NOMO-1 (cell line): ENCODE results near the gene GRIN2A.

Experiments used
- DNase-seq, 2 experiments: peaks; one replicate each; lab custom pipeline; 2025; ENCODE audit not compliant: unreplicated experiment in 2 of 2; lab: John Stamatoyannopoulos, UW

GRIN2A gene

GRCh38 chr16:10188236-10188635 is 6.0 kb upstream of the GRIN2A start:
- no peak for DNase-seq

DNA sequence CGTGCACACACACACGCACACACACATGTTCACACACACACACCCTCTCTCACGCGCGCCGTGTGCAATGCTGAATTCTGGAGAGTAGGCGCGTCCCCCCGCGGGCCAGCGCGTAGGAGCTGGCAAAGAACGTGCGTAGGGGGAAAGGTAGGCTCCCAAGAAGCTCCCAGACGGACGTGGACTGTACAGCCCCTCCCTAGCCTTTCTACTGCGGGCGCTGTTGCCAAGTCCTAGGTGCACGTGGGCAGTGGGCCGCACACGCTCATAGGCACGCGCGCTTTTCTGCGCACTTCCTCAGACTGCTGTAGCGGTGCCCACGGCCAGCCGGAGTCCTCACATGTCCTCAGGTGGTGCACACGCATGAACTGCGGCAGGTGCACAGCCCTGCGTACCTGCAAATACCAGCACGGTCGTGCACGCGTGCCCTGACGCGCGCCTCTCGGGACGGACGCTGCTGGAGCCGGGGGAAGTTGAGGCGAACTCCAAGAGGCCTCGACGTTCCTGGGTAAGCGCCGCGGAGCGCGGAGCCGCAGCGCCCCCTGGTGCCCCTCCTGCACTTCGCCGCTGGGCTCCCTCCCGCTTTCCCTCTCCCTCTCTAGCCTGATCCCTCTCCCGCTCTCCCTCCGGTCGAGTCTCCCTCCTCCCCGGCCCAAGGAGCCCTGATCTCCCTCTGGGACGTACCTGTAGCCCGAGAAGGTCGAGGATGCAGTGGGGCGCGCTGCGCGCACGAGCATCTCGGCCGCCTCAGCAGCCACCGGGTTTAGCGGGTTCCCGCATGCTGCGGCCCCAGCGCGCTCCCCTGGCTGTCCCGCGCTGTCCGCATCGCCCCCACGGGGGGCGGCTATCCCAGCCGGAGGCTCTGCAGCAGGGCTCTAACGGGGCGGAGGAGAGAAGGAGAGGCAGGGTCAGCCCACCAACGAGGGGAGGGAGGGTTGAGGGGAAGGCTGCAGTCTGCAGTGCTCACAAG is 749 bp downstream of the GRIN2A start:
- DNase-seq = peak; percentile 6 to 13

- DNase-seq = no peak
These were observed 1.5 kb downstream of the GRIN2A start for GRCh38 chr16:10180771-10181163.

DNA sequence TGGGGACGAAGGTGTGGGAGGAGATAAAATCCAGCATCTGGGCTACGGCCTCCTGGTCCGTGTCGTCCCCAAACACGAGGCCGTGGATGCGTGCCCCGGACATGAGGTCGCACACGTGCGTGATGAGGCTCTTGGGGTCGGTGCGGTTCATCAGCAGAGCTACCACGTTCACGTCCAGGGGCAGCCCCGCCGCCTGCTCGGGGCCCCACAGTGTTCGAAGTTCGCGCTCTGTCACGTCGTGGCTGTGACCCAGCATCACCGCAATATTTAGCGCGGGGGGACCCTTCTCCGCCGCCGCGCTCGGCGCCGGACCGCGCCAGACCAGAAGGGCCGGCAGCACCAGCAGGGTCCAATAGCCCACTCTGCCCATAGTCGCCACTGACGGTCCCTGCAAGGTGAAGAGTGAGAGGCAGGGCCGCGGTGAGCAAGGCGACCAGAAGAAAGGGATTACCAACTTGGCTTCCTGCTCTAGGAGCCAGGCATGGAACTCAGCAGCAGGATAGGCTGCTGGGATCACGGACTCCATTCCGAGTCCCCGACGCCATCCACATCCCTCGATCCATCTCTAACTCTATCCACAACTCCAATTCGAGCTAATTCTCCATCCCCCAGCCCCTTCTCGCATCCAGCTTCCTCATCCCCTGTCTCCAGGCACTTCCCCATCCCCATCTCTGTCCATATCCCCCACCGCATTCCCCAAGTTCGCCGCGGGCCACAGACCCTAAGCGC is 2.0 kb downstream of the GRIN2A start:
- no peak for DNase-seq

- DNase-seq = no peak
These were observed 3.7 kb downstream of the GRIN2A start for GRCh38 chr16:10178526-10178925.

GRCh38 chr16:10178080-10178479 is 4.1 kb downstream of the GRIN2A start:
- DNase-seq = no peak

GRCh38 chr16:10172848-10173655 is 9.2 kb downstream of the GRIN2A start:
- no peak for DNase-seq

DNA sequence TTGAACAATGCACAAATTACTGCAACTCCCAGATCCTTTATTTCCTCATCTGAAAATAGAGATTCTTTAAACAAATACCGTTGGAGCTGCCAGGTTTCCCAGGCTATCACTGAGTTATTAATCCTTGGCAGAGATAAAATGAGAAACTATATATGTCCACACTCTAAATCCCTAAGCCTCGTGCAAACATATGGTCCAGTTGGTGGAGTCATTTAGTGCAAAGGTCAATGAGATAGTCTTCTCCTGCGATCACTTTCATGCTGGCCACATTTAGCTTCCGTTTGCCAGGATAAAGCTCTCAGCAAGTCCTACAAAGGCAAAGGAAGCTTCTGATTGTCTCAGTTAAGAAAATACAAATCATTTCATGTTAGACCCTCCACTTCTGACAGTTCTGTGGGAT is 11.0 kb downstream of the GRIN2A start:
- DNase-seq = no peak

GRCh38 chr16:10169904-10170410 is 12.3 kb downstream of the GRIN2A start:
- no peak for DNase-seq

- DNase-seq = no peak
These were observed 13.2 kb downstream of the GRIN2A start for GRCh38 chr16:10169031-10169430.

GRCh38 chr16:10168258-10168657 is 14.0 kb downstream of the GRIN2A start:
- DNase-seq = no peak

DNA sequence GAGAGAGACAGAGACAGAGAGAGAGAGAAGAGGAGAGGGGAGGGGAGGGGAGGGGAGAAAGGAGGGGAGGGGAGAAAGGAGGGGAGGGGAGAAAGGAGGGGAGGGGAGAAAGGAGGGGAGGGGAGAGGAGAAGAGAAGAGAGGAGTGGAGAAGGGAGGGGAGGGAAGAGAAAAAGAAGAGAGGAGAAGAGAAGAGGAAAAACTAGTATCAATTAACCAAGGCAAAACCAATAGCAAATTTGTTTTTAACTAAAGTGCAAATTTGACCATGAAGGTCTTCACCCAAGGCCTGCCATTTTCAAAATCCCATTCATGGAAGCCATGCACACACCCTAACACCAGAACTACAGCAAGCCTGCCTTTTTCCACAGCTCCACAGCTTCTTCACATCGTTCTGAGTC is 16.6 kb downstream of the GRIN2A start:
- DNase-seq = no peak

DNA sequence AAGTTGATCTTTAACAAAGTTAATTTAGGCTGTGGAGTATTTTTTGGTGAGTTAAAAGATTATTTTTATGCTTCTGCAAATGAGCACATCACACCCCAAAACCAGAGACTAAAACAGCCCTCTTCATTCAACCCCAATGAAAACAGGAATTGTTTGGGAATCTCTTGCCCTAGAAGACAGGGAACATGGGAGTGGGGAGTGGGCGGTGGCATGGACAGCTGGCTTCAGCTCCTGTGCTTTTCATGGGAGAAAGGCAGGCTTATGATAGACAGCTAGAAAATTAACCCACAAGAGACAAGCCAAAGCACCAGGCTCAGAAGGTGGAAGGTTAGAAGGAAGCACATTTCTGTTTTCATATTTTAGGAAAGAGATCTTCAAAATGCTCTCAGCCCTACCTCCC is 19.2 kb downstream of the GRIN2A start:
- no peak for DNase-seq

DNA sequence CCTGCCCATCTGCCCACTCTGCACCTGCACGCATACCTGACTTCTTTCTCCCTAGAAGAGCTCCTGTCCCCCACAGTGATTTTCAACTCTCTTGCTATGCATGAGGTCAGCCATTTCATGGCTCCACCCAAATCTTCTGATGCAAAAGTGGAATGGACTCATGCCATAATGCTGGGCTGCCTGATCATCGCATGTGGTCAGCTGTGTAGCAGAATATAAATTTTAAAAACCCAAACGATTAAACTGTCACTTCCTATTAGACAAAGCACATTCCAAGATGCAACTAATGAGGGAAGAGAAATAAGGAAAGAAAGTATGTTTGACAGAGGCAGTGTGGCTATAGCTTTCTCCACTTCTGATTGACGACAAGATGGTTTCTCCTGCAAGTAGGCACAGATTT is 26.1 kb downstream of the GRIN2A start:
- no peak for DNase-seq

GRCh38 chr16:10154389-10154788 is 27.8 kb downstream of the GRIN2A start:
- no peak for DNase-seq

DNA sequence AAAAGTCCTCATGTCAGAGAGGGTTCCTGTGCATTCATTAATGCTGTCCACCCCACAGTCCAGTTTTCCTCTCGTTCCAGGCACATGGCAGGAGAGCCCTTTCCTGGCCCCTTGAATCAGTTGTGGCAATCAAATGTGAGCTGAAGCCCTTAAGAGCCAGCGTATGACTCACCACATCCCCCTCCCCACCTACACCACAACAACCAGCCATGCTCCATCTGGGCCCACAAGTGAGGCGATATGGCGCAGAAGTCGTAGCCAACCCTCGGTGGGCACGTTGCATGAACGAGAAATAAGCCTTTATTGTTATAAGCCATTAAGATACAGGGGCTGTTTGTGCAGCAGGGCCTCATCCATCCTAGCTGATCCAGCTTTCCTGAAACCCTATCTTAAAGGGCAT is 28.2 kb downstream of the GRIN2A start:
- no peak for DNase-seq

- no peak for DNase-seq
These were observed 30.5 kb downstream of the GRIN2A start for GRCh38 chr16:10151718-10152117.

GRCh38 chr16:10150906-10151305 is 31.3 kb downstream of the GRIN2A start:
- no peak for DNase-seq

DNA sequence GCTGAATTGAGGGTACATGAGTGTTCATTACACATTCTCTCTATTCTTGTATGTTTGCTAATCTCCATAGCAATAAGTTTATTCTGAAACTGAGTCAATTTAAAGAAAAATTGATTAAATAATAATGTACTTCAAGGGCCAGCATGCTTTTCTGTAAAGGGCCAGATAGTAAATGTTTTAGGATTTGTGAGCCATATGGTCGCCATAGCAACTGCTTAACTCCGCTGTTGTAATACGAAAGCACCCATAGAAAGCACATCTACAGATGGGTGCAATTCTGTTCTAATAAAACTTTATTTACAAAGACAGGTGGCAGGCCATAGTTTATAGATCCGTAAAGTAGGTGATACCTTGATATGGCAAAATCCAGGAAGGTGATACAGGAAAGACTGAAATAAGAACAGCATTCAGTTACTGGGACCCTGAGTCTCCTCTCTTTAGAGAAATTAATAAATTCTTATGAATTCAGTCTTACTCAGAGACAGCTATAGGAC is 36.6 kb downstream of the GRIN2A start:
- no peak for DNase-seq

GRCh38 chr16:10141671-10142070 is 40.6 kb downstream of the GRIN2A start:
- no peak for DNase-seq

DNA sequence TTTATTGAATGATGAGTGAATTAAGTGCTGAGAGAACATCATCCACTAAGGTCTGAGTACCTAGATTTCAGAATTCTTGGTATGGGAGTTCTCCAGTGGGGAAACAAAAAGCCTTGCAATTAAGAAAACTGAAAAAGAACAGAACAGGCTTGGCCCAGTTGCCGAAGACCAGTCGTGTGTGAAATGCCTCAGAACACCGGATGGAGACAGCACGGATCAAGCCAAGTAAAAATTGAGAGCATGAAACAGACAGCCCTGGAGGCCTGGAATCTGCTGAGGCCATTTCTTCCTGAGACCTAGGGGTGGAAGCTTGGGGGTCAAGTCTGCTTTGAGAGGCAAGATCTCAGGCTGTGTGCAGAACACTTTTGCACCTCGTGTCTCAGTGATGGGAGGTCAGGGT is 43.3 kb downstream of the GRIN2A start:
- no peak for DNase-seq
